HuH-7.5 (cell line): ENCODE measurements around the gene MUC15.

ENCODE experiments used
- DNase-seq: peaks from one replicate; pipeline ENCODE4 v3.0.0; 2011; ENCODE audit warnings: low spot score

The MUC15 gene

DNA sequence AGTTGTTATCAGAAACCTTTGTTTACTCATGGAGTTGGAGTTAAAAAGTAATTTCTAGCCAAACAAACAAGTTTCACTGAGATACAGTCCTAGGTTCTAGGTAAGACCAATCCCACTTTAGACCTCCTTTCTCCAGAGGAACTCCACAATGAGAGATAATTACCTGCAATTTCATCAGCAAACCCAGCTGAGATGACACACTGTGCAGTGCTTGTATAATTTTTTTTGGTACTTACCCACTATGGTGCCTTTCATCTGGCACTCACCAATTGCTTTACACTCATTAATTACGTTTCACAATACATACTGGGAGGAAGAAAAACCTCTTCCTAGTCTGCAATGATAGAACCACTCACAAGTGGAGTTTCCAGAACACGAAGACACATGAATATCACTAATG, 1.8 kb upstream of the MUC15 start:
- DNase-seq = no peak

DNA sequence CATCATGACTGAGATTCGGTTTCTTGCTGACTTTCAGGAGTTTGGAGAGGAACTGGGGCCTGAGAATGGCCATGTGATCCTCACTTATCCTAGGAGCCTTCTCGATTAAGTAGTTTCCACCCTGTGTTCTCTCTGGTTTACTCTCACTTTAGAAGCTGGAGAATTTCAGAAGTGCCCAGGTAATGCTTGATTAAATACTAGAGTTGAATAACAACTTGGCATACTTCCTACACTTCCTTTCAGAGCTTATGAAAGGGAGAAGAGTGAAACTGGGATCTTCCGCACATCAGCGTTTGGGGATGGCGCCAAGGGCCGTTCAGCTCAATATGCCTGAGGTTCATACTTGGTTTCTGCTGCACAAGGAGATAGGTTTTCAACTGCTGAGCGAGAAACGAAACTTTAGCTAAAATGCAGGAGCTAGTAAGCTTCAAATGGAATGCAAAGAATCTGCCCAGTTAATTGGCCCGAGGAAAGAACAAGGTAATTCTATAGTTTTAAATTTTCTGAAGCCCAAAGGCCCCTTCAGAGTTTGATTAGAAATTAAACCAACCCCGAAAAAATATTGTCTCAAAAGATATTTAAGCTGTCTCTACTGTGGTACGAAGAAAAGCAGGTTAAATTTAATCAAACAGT, 823 bp upstream of the MUC15 start:
- no peak for DNase-seq

DNA sequence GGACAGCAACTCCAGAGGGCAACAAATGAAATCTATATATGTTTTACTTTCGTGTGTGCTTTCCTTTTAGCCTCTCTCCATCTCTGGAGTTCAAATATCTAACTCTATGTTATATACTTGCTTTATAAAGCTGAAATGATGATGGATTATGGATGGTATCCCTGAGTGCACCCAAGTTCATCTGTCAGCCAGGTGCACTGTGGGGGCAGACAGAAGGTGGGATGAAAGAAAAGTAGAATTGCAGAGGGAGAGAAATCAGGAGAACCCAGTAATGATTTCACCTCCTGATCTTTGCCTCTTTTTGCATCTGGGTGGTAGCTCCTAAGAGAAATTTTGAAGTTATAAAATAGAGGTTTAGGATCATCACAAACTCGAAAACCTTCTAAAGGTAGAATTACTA, 2.4 kb downstream of the MUC15 start:
- DNase-seq = no peak

DNA sequence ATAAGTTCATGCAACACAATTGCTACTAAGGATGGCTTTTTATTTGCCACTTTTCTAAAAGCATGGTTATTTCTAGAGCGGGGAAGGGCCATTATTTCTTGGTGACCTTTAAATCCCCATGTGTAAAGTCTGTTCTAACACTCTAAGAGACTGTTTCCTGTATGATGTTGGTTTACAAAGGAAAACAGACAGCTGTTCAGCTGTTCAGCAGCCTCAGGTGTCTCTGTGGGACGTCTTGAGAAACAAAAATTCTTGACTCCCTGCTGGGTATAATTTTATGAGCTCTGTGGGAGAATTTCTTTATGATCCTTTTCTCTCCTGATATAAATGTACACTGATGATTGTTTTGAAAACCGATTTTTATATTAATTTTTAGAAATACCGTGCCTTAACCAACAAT, 13.9 kb downstream of the MUC15 start:
- no peak for DNase-seq

DNA sequence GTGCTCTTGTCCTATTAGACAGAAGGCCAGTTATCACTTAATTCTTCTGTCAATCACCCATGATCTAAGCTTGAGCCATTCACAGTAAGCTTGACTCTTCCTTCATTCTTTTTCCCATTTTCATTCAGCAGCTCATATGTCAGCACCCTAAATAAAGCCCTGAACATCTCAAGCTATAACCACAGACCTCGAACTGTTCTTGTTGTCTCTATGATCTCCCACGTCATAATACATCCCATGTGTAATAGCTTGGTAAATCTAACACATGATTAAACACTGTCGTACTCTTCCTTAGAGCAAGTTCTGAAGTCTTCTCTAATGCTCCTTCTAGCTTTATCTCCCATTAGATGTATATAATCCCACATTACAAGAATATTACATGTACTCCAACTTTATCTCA, 14.4 kb downstream of the MUC15 start:
- no peak for DNase-seq

DNA sequence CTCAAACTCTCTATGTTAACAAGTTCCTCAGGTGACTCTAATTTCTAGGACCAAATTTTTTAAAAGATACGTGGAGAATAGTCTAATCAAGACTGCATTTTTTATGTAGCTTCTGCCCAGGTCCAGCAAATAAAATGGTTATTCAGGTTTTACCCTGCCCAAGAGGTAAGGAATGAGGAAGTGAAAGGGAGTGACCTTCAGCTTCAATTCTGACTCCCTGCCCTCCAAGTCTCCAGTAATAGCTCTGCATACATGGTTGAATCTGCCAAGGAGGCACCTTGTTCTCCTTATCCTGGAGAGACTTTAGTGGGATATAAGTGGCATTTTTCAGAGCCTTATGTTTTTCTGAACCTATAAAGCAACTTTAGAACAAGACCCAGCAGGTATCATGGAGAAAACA, 15.5 kb downstream of the MUC15 start:
- DNase-seq = no peak

DNA sequence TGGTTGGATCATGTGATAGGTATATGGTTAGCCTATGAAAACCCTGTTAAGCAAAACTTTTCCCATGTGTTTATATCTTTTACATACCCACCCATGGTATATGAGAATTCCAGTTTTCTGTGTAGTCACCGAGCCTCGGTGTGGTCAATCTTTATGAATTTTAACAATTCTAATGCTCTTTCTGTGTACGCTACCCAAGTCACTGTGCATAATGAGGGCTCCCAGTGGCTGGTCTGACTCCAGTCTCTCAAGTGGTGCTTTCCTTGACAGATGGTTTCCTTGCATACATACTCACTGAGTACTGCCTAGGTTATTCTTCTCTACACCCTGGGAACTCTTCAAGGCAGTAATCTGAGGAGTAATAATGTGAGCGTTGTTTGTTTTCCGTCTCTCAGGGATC, 17.6 kb downstream of the MUC15 start:
- DNase-seq = no peak

DNA sequence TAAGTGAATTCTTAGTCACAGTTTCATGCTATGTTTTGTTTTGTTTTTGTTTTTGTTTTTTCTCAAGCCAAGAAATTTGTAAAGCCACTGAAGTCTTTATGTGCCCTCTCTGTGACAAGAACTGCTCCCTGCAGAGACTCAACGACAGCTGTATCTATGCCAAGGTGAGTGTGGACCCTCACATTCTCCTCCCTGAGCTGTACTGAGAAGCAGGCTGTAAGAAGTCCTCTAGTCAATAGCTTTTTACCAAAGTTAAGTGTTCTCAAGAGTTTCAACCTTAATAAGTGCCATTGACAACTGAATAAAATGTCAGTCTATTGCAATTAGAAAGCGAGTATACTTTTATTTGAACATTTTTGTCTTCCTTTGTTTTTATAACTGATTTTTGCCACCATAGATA, 18.9 kb downstream of the MUC15 start:
- DNase-seq = no peak

DNA sequence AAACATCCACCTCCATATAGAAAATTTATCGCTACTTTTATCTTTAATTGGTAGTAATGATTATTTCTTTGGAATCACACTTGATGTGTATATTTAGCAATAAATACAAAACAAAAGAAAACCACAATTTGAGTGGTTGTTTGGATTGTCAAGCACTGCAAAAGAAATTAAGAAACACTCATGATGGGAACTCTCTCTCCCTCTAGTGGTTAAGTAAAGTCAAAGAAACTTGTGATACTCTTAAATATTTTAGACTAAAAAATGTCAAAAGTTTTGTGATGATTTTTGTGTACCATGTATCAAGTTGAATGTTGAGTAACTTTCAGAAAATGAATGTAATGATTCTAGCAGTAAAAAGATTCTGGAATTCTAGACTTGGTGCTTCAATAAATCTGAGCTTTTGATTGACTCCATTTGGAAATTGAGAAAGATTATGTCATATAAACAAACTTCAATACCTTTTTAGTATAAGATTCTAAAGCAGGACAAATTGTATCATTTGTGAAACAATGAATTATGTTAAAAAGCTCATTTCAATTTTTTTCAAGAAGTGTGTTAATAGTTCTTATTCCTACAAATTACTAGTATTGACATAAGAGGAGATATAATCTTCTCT, 20.8 kb downstream of the MUC15 start:
- no peak for DNase-seq

DNA sequence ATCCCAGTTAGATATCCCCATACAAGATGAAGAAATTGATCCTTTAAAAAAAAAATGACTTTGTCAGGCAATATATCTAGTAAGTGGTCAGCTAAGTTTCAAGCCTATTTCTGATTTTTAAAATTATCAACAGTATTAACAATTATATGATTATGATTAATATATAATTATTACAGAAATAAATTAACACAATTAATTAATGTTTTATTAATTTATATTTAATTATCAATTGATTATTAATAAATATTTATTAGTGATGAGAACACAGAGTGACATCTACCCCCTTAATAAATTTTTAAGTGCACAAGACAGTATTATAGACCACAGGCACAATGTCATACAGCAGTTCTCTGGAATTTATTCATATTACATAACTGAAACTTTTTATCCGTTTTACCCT, 22.0 kb downstream of the MUC15 start:
- DNase-seq = no peak

DNA sequence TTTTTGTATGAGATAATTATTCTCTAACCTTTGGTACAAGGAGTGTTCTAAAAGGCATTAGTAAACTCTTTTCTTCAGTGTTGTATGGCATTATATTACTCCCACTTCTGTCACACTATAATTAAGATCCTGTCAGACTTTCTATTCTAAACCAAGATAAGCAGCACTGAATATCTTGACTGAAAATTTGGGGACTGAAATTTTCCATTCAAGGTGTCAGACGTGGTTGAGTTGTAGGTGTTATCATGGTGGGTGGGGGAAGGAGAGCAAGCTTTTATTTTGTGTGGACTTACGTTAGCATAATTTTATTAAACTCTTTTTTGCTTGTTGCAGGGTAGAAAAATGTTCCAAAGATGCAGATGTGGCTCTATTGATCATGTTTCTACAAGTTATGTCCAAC, 22.9 kb downstream of the MUC15 start:
- no peak for DNase-seq

DNA sequence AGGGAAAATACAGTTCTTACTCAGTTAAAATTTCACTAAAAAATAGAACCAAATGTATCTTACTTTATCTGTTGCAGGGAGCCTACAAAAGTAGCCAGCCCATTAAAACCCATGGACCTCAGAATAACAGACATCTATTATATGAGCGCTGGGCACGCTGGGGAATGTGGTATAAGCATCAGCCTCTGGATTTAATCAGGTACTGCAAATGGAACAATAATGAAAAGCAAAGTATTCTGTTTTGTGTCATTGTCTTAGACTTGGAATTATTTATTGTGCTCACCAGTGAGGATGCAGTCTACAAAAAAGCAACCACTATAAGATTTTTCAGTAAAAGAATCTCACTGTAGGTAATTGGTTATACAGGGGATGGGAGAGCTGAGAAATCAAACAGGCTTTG, 30.2 kb downstream of the MUC15 start:
- DNase-seq = no peak

DNA sequence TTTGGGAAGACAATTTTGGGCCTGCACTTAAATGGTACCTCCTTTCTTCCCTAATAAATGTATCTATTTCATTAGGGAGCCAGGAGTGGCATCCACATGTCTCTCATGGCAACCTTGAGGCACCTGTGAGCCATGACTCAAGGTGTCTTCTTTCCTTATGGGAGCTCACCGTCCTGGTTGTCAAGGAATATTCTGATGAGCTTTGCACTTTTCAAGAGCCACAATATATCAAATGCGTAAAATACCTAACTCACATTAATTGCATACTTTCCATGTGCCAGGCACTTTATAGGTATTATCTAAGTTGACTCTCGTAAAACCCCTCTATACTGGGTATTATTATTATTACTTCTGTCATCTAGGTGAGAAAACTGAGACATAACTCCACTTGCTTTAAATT, 32.5 kb downstream of the MUC15 start:
- no peak for DNase-seq

DNA sequence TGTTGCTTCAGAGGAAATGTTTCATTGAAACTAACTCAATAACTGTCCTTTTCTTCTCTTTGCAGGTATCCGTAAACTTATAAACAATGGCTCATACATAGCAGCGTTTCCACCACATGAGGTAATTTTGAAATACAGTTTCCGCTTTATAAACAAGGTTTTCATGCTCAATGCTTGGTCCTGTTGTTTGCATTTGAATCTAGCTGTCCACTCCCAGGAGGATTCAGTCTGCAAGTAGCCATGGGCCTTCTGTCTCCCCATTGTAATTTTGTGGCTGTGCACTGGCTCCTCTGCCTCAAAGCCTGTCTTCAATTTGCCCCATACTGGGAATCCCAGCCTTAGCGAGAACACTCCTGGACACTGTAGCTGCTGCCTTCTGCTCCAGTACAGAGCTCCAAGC, 34.7 kb downstream of the MUC15 start:
- DNase-seq = no peak

DNA sequence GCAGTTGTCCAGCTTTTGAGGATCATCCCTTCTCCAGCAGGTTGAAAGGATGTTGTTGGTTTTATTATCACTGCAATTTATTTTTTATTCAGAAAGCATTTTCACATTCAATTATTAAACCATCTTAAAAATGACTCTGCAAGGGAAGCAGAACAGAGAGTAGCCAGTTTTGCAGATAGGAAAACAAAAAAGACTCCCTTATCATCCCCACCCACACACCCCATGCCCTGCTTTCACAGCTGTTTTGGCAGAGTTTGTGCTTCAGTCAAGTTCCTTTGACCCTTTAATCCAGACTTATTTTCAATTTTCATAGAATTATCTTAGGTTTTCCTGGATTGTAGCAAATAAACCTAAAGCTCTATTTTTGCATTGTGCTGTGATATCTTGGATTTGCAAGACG, 44.4 kb downstream of the MUC15 start:
- no peak for DNase-seq

DNA sequence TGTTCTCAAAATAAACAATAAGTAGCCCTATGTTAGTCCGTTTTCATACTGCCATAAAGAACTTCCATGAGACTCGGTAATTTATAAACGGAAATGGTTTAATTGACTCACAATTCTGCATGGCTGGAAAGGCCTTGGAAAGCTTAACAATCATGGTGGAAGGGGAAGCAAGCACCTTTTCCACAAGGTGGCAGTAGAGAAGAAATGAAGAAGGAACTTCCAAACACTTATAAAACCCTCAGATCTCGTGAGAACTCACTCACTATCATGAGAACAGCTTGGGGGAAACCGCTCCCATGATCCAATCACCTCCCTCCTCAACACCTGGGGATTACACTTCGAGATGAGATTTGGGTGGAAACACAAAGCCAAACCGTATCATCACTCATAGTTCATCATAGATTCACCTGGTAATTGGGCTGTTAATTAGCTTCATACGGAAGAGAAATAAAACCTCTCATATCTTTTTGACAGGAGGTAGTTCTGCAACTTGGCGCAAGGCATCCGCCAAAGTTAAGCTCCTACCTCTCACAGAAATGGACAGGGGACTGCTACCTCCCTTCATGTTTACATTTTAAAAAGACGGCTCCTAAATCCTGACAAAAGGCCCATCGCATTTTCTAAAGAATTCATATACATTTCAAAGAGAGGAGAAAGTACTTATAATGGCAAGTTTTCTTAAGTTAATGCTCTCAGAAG, 49.0 kb downstream of the MUC15 start:
- no peak for DNase-seq

DNA sequence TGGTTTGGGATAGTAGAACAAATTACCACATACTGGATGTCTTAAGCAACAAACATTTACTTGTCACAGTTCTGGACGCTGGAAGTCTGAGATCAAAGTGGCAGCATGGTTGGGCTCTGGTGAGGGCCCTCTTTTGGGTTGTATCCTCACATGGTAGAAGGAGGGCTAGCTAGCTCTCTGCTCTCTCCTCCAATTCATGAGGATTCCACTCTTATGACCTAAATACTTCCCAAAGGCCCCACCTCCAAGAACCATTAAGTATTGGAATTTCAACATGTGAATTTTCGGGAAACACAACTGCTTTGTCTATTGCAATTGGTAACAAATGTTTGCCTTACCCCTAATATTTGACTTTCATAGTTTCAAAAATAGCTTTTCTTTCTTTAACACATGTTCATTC, 52.6 kb downstream of the MUC15 start:
- no peak for DNase-seq

DNA sequence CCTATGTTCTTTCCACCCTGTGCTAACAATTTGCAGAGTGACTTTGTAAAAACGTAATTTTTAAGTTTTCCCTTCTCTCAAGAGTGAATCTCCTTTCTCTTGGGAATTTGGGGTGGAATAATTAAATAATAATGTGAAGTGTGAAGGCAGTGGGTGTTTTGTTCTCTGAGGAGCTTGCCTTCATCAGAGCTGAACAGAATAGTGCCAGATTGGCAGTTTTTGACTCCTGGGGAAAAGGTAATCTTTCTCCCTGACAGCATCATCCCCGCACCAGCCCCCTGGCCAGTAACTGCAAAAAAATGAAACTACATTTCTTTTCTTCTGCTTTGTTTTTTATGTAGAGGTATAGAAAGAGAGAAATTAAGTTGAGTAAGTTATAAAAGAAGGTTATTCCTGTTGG, 59.9 kb downstream of the MUC15 start:
- no peak for DNase-seq

DNA sequence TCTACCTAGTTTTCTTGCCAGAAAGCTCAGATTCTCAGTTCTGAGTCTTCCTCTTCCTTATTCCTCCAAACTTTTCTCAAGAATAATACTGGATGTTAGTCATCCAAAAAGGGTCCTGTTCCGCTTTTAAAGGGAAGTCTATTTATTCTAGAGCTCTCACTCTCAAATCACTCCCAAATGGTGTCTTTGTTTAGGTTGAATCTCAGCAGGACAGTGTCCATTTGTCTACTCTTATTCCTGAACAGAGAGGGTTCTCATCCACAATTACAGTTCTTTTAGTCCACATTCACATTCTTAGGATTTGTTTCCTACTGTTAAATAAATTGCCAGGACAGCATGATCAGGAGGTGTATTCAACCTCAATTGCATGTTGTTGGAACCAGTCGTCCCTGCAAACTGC, 61.3 kb downstream of the MUC15 start:
- no peak for DNase-seq

DNA sequence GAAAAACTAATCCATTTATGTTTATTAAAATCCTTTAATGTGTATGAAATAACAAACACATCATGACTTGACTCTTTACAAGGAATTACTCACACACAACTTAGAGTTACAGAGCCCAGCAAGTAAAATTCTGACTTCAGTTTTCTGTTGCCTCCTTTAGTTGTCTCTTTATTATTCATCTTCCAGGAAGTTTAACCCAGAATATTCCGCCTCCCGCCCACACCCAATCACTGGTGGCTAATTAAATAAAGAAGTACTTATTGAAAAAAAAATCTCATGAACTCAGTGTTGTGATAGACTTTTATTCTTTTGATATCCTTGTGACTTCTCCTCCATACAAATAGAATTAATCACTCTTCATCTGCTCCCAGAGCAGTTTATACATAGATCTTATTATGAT, 61.9 kb downstream of the MUC15 start:
- DNase-seq = no peak
